GM10266 (cell line): ENCODE data around the gene KRT77.

Experiments
- DNase-seq: peaks from one replicate; pipeline ENCODE4 v3.0.0; 2012; ENCODE audit errors: extremely low spot score
- CTCF ChIP-seq: IDR thresholded peaks from 2 replicates; pipeline ENCODE4 v1.5.1; 2012; ENCODE audit warnings: mild to moderate bottlenecking, low read depth; ENCODE audit not compliant: control insufficient read depth, insufficient read depth; ENCODE audit errors: missing control alignments

The KRT77 gene

GRCh38 chr12:52694151-52694550 lies 9.2 kb downstream of the KRT77 start:
- TF ChIP-seq CTCF: no peak
- no peak for DNase-seq

- DNase-seq: no peak
- TF ChIP-seq CTCF: no peak
Measured at GRCh38 chr12:52693261-52693660, 10.1 kb downstream of the KRT77 start.

- no peak for DNase-seq
- no peak for TF ChIP-seq CTCF
Measured at GRCh38 chr12:52692254-52692653, 11.1 kb downstream of the KRT77 start.

GRCh38 chr12:52691841-52692150 lies 11.5 kb downstream of the KRT77 start:
- no peak for TF ChIP-seq CTCF
- no peak for DNase-seq

GRCh38 chr12:52691076-52691840 lies 12.1 kb downstream of the KRT77 start:
- DNase-seq: no peak

GRCh38 chr12:52690351-52691075 lies 12.8 kb downstream of the KRT77 start:
- TF ChIP-seq CTCF: no peak
- no peak for DNase-seq

More at GRCh38 chr12:52691076-52691840, 12.1 kb downstream of the KRT77 start:
- no peak for TF ChIP-seq CTCF

- no peak for DNase-seq
- no peak for TF ChIP-seq CTCF
Measured at GRCh38 chr12:52689936-52690335, 13.4 kb downstream of the KRT77 start.
